ENCODE data around the gene MARK2. TPM values are rescaled to one million over a fixed set of nuclear protein-coding genes. Genes with fewer than 3 reads are reported as not detected.

Gene MARK2
- total and polyA plus RNA-seq, 2 of the 8 experiments (the other 6 are each of a cell fraction or from before 2014, with no cell fraction given): 19.3 to 58.5 TPM

DNA sequence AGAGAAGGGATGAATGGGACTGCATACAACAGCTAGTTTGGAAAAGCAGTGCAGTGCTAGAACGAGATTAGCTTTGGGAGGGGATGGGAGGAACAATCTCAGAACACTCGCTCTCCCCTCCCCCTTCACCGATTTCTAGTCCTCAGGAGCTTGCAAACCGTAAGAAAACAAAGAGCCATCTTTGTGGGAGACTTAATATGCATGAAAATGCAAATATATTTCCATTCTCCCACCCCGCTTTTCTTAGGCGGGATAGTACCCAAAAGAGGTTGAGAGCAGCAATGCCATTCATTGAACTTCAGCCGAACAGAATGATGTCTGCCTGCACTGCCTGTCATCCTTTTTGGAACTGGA lies 24.6 kb upstream of the MARK2 start:
- Histone ChIP-seq H4K8ac (ENCODE audit: extremely low read depth, insufficient read depth, low read length) (no peak overlapping the region; the same call in 1 of the 2 replicates), H3K4ac (replicated peaks; ENCODE audit: insufficient read length, low read depth, low read length) (no peak overlapping the region), H3K18ac (ENCODE audit: extremely low read depth, low read length) (peak overlapping the region; percentile 48; the same call in 1 of the 2 replicates), H4K91ac (replicated peaks; ENCODE audit: insufficient read length, low read length) (no peak overlapping the region), H3K79me2 (ENCODE audit: control insufficient read depth in 1 of 2, insufficient read depth in 2 of 2, low read length in 2 of 2) (peaks cover 16 to 45% of the 10 kb centered on the region in 2 experiments), H2BK120ac (replicated peaks; ENCODE audit: low read depth, low read length) (no peak overlapping the region), H2BK15ac (ENCODE audit: low read length) (no peak overlapping the region), H3K56ac (replicated peaks; ENCODE audit: insufficient read length, low read depth, low read length) (no peak overlapping the region), H3K14ac (ENCODE audit: insufficient read length) (no peak overlapping the region), H2AK5ac (ENCODE audit: low read depth, low read length) (no peak overlapping the region), H4K20me1 (replicated peaks in 1 of 2; ENCODE audit: control insufficient read depth in 1 of 2, insufficient read depth in 2 of 2, low read length in 2 of 2) (peaks cover 13 to 24% of the 10 kb centered on the region in 2 experiments), H2AFZ (ENCODE audit: low read length) (no peak overlapping the region), H2BK20ac (ENCODE audit: low read length) (no peak overlapping the region), H3K27me3 (replicated peaks in 1 of 4; ENCODE audit: control insufficient read depth in 3 of 4, extremely low read depth in 1 of 4, insufficient read depth in 3 of 4, low read length in 3 of 4) (no peaks in the 10 kb centered on the region; a peak in 1 of 7 replicates), H3K9ac (replicated peaks in 1 of 4; ENCODE audit: extremely low read depth in 1 of 4, low read depth in 3 of 4, low read length in 3 of 4) (peak overlapping the region; percentile 70 to 96 (median 92); a peak in 6 of 7 replicates), H3K4me1 (replicated peaks in 1 of 4; ENCODE audit: control insufficient read depth in 3 of 4, insufficient read depth in 4 of 4, low read length in 3 of 4) (peaks cover 4 to 20% (median 12%) of the 10 kb centered on the region in 4 experiments; a peak in 6 of 7 replicates), H3K4me3 (ENCODE audit: extremely low read depth in 1 of 4, insufficient read depth in 2 of 4, low read depth in 3 of 4, low read length in 4 of 4) (peak overlapping the region; percentile 79 to 91 (median 90)), H3K23ac (ENCODE audit: insufficient read length) (no peak overlapping the region), H3K79me1 (ENCODE audit: low read depth, low read length) (peaks cover 26% of the 10 kb centered on the region), H3K23me2 (ENCODE audit: low read depth, low read length) (peaks cover 13% of the 10 kb centered on the region; the same call in 1 of the 2 replicates), H3K27ac (ENCODE audit: low read depth, low read length) (peak overlapping the region; percentile 92; the same call in 1 of the 2 replicates), H2BK12ac (ENCODE audit: low read depth, low read length) (no peak overlapping the region), H3K9me3 (ENCODE audit: insufficient read depth in 2 of 2, low read depth in 1 of 2, low read length in 1 of 2) (no peaks in the 10 kb centered on the region), H4K5ac (ENCODE audit: insufficient read length, low read depth, low read length) (no peak overlapping the region), H2BK5ac (ENCODE audit: low read depth, low read length) (peak overlapping the region; percentile 96; the same call in 1 of the 2 replicates), H3K4me2 (ENCODE audit: insufficient read depth in 1 of 2, low read depth in 2 of 2, low read length in 2 of 2) (peak overlapping the region; percentile 73 to 79), H3K36me3 (ENCODE audit: control insufficient read depth in 2 of 4, insufficient read depth in 4 of 4, low read length in 3 of 4) (peaks cover 21 to 32% (median 30%) of the 10 kb centered on the region in 4 experiments)
- ChIA-PET CTCF (ENCODE audit: partially characterized antibody) (interaction anchor here (0.6 to 1.1 kb wide), 4 partner anchors 16 to 131 kb away, joined by 3 to 4 read pairs (median 3); no protein-coding TSS in a partner anchor), POLR2A (ENCODE audit: partially characterized antibody) (interaction anchor here (0.5 to 9.0 kb wide), 16 partner anchors 8 to 106 kb away, joined by 3 to 85 read pairs (median 3); partner anchors contain the start of gene ZFTA)
- DNase-seq (ENCODE audit: low read depth in 1 of 2, low spot score in 2 of 2): no peak
- TF ChIP-seq EGR1 (IDR thresholded peaks at IDR 0.05; ENCODE audit: borderline replicate concordance, low read depth, low read length): no peak
- 0 out of 4 replicates have a peak, but pooled peaks of 1 of the 2 experiments have one; percentile 5 for TF ChIP-seq HDAC2 (IDR thresholded peaks at IDR 0.05; ENCODE audit: borderline replicate concordance in 1 of 2, low read depth in 2 of 2, low read length in 2 of 2)
- no peak for FAIRE-seq
- 8% methylated on average over 7 of the region's 7 CpGs; no CpG with 5 or more reads in 1 of the 2 experiments for WGBS, 2 experiments (ENCODE audit: extremely low coverage in 1 of 2, insufficient coverage in 1 of 2, insufficient read length in 1 of 2, insufficient replicate concordance in 2 of 2, low coverage in 1 of 2, low lambda C conversion rate in 2 of 2, missing lambda C conversion rate in 1 of 2)
